OCI-LY1 (cell line): ENCODE results near the gene OTOF.

Source experiments
- EZH2 ChIP-seq: fragments of 200-600 bp; sonication (generic), shearing (Covaris generic); IDR thresholded peaks from 2 replicates; pipeline ENCODE4 v1.8.0; 2017; ENCODE audit warnings: borderline replicate concordance, mixed run types, mild to moderate bottlenecking, antibody characterized with exemption, low read length, moderate library complexity, mixed read lengths
- TF ChIP-seq, protein P1 (sequence below): fragments of 200-600 bp; sonication (generic), shearing (Covaris generic); IDR thresholded peaks from 2 replicates; pipeline ENCODE4 v1.5.1; 2017; ENCODE audit warnings: mild to moderate bottlenecking, antibody characterized with exemption, low read length, moderate library complexity, mixed read lengths

DNA sequence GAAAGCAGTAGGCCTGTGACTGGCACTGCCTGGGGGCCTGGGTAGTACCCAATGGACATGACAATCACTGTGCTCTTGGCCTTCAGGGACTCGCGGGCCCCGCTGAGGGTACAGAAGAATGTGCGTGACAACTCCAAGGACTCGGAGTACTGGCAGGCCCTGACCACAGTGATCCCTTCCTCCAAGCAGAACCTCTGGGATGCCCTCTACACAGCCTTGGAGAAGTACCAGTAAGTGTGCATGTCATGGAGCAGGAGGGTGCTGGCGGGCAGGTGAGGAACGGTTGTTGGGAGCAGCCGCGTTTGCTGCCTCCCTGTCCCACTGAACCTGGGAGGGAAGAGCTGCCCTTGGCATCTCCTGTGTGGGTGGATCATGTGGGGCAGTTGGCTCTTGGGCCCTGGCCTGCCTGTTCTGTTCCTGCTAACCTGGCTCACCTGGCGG, 23.3 kb downstream of the OTOF start:
- TF ChIP-seq, protein P1, sequence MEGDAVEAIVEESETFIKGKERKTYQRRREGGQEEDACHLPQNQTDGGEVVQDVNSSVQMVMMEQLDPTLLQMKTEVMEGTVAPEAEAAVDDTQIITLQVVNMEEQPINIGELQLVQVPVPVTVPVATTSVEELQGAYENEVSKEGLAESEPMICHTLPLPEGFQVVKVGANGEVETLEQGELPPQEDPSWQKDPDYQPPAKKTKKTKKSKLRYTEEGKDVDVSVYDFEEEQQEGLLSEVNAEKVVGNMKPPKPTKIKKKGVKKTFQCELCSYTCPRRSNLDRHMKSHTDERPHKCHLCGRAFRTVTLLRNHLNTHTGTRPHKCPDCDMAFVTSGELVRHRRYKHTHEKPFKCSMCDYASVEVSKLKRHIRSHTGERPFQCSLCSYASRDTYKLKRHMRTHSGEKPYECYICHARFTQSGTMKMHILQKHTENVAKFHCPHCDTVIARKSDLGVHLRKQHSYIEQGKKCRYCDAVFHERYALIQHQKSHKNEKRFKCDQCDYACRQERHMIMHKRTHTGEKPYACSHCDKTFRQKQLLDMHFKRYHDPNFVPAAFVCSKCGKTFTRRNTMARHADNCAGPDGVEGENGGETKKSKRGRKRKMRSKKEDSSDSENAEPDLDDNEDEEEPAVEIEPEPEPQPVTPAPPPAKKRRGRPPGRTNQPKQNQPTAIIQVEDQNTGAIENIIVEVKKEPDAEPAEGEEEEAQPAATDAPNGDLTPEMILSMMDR, result no peak
- no peak for TF ChIP-seq EZH2
